NB4 (cell line): ENCODE results near the gene MYO1E.

Experiments used
- CTCF ChIP-seq: IDR thresholded peaks from one replicate; pipeline ENCODE4 v1.5.1; 2012; ENCODE audit warnings: low read depth, low read length
- POLR2A ChIP-seq: IDR thresholded peaks from 2 replicates; pipeline ENCODE4 v1.6.1; 2011; ENCODE audit warnings: mild to moderate bottlenecking; ENCODE audit not compliant: insufficient read length; ENCODE audit errors: extremely low read depth
- TF ChIP-seq, protein P1 (sequence below): IDR thresholded peaks from 2 replicates; pipeline ENCODE4 v1.6.1; 2011; ENCODE audit warnings: low read depth, low read length

GRCh38 chr15:59222906-59223550, 149.6 kb downstream of the MYO1E start:
- no peak for TF ChIP-seq CTCF
- TF ChIP-seq POLR2A: no peak
- TF ChIP-seq, protein P1, sequence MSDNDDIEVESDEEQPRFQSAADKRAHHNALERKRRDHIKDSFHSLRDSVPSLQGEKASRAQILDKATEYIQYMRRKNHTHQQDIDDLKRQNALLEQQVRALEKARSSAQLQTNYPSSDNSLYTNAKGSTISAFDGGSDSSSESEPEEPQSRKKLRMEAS: no peak
